Glomerular visceral epithelial cell (primary cell): ENCODE results near the gene KAZN.

ENCODE experiments used
- DNase-seq: peaks from one replicate; pipeline ENCODE4 v3.0.0-alpha.2; 2016; ENCODE audit errors: extremely low spot score

Gene KAZN

DNA sequence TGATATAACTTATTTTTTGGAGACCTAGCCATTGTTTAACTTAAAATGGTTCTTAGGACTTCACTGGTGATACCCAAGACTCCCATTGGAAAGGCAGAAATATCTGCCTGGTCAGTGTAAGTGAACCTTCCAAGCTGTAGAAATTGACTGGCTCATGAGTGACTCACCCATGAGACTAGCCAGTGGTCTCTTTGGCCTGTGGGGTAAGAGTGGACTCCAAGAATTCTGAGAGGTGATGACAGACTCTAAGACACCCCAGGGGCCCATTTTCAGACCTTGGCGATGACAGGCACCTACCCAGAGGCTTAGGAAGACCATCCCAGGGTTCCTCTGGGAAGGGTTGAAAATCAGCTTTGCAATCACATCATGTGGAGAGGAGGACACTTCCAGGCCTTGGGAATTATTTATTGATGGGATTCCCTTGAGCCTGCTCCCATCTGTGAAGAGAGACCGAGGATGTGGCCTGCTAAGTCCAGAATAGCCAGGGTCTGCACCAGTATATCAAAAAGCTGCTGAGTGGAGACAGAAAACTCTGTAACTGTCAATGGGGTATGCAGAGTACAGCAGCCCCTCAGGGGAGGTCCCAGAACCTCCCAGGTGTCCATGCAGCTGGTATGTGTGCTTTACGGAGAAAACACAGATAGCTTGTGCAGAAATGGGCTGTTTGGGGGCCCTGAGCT is 78.9 kb downstream of the KAZN start:
- DNase-seq = no peak

- no peak for DNase-seq
Observed at GRCh38 chr1:14678011-14678638, 79.6 kb downstream of the KAZN start.

- no peak for DNase-seq
Observed at GRCh38 chr1:14679027-14679688, 80.7 kb downstream of the KAZN start.

GRCh38 chr1:14681182-14681581 is 82.7 kb downstream of the KAZN start:
- DNase-seq = no peak

GRCh38 chr1:14682941-14683621 is 84.6 kb downstream of the KAZN start:
- no peak for DNase-seq

- DNase-seq = no peak
Observed at GRCh38 chr1:14685078-14685477, 86.6 kb downstream of the KAZN start.

DNA sequence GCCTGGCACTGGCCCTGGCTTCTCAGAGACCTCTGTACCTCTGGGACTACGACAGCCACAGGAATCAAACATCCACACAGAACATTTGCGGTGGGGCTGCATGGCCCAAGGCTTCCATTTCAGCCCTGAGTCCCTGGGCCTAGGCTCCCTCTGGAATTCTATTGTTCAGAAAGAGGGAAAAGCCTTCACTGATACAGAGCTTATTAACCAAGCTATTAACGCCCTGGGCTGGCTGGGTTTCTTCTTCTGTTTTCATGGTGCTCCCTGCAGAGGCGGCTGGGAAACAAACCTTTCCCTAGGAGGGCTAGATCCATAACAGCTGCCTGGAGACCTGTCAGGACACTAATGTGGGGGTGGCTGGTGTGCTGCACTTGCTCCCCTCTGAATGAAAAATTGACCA is 88.2 kb downstream of the KAZN start:
- no peak for DNase-seq

- no peak for DNase-seq
Observed at GRCh38 chr1:14687147-14687546, 88.7 kb downstream of the KAZN start.

GRCh38 chr1:14689996-14690615 is 91.6 kb downstream of the KAZN start:
- peak; percentile 2 for DNase-seq

DNA sequence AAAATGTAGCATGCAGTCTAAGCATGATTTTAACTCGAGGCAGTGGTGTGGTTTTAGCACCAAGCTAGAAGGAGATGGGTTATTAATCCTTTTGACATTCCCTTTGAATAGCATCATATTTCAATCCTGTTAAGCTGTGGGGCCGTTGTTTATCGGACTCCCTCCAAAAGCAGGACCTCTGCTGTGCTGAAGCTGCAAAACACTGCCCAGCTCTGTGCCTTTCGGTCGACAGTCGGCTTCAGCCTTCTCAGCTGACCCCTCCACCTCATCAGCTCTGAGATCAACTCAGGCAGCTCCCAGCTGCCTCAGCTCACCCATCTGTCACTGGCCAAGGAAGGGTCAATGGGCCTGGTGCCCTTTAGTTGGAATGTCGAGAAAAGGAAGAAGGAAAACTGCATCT is 95.5 kb downstream of the KAZN start:
- no peak for DNase-seq

DNA sequence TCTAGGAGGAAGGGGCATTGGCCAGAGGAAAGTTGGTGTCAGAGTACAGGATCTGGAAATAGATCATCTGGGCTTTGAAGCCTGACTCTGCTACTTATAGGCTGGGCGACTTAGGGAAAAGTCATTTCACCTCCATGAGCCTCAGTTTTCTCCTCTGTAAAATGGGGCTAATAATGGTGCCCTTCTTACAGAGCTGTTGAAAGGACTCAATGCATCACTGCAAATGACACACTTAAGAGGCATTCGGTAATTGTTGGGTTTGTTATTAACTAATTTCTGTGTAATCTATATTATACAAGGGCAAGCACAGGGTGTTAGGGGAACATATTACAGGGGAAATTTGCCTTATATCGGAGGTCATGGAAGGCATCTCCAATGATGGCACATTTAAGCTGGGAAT is 96.1 kb downstream of the KAZN start:
- DNase-seq = no peak

DNA sequence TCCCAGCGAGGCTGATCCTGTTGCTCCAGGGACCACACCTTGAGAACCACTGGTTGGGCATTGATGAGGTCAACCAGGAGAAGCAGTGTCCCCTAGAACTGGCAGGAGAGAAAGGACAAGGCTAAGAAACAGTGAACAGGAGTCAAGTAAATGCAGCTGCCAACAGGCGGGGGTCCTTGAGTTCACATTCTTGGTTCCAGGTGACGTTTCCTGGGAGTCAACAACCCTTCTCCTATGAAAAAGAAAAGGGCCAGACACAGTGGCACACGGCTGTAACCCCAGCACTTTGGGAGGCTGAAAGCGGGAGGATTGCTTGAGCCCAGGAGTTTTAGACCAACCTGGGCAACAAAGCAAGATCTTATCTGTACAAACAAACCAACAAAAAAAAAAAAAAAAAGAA is 98.3 kb downstream of the KAZN start:
- DNase-seq = no peak

GRCh38 chr1:14697353-14697752 is 98.9 kb downstream of the KAZN start:
- no peak for DNase-seq

DNA sequence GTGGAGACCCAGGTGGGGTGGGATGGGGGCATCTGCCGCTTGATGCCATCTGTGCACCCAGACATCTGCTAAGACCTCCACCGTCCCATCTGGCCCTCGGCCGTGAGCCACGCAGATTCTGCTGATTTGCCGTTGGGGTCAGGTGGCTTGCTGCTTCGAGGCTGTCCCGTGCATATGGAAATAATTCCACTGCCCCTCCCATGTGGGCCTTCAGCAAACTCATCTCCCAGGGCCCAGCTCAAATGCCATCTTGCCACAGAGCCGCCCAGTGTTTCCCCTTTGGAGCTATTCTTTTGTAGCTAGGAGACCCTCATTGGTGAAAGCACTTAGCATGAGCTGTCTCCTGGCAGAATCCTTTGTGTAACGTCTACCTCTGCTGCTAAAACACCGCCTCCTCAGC is 99.8 kb downstream of the KAZN start:
- no peak for DNase-seq

DNA sequence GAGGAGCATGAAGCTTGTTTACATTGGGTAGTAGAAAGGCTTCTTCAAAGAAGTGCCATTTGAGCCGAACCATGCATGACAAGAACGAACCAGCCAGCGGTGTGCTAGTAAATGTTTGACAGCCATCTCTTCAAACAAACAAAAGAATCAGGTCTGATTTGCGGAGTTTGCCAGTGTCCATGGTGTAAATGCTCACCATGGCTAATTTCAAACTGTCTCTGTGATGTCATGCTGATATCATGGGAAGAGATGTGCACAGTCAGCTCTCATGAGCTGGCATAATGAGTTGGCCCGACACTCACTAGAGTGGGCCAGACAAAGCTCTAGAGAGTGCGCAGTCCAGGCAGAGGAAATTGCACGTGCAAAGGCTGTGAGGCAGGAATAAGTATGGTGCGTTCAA is 101.1 kb downstream of the KAZN start:
- no peak for DNase-seq

- DNase-seq = peak; percentile 54
Observed at GRCh38 chr1:14704846-14705245, 106.4 kb downstream of the KAZN start.

- no peak for DNase-seq
Observed at GRCh38 chr1:14705824-14706223, 107.3 kb downstream of the KAZN start.

DNA sequence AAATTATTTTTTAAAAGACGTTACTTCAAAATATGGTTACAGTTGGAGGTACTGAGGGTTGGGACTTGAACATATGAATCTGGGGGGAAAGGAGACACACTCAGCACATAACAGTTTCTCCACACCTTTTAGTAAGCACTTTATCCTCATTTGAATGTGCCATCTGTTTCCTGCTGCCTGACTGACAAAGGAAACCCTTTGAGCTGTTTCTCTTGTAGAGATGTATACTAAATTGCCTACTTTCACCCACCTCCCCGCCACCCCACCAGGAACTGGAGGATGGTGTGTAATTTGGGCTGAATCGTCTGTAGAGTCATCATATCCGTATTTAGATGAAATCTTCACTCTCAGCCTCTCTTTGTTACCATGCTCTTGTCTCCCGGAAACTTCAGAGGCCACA is 108.1 kb downstream of the KAZN start:
- no peak for DNase-seq

DNA sequence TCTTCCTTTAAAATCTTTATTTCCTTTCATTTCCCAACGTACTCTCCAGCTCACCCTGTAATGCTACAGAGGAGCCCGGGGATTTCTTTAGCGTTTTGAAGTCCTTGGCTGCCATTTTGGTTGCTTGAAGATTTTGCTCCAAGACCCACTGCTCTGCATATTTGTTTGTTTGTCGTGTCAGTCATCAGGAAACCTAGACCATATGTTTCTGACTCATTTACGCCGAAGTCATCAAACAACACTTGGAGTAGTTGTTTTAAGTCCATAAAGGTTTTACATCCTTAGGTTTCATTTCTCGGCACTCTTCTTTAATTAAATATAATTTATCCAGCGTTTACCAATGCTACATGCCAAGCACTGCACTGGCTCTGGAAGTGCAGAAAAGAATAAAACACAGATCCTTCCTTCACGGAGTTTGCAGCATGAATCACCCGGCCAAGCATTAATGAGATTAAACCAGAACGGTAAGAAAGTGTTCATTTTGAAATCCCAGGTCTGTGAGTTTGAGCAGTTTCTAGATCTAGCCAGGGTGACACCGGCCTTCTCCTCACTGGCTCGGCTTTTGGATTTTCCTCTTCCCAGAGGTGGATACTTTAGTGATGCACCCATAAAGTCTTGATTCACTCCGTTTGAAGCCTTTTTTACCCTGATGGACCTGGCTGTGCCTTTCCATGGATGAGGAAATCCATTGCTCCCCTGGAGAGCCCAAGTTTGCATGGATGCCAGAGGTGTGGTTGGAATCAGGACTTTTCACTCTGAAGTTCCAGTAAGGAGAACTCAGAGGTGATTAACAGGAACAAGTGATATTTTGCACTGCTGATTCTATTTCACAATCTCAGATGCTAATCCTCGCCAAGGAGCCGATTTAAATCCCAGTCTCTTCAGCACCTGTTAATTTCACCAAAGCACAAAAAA is 109.3 kb downstream of the KAZN start:
- DNase-seq = no peak

GRCh38 chr1:14710331-14710730 is 111.8 kb downstream of the KAZN start:
- DNase-seq = no peak

DNA sequence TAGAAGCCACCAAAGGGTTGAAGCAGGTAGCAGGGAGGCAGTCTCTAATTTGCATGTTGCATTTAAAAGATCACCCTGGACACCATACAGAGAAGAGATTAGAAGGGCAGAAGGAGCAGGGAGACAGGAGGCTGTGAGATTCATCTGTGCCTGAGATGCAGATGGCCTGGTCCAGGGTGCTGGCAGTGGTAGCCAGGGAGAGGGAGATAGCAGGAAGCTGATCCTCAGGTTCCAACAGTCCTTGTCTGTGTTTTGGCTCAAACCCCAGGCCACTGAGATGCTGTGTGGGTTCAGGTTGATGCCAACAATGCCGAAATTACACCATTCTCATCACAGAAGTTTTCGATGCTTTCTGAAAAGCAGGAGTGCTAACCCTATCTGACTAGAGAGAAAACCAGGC is 113.7 kb downstream of the KAZN start:
- DNase-seq = no peak
